AG09309 (cell line): ENCODE data around the gene PLXNA4.

Experiments
- DNase-seq: peaks from one replicate; pipeline ENCODE4 v3.0.0-alpha.2; 2010; ENCODE audit warnings: low read depth
- H3K4me3 ChIP-seq: 2 replicates; pipeline ENCODE4 v1.5.1; 2011; ENCODE audit warnings: mild to moderate bottlenecking, low read depth, low read length, moderate library complexity; ENCODE audit not compliant: control insufficient read depth
- CTCF ChIP-seq: IDR thresholded peaks from 2 replicates; pipeline ENCODE4 v1.5.1; 2011; ENCODE audit warnings: mild to moderate bottlenecking, low read depth, low read length, inconsistent platforms; ENCODE audit not compliant: insufficient read depth, control insufficient read depth; ENCODE audit errors: missing control alignments

The PLXNA4 gene

GRCh38 chr7:132322970-132323369, 253.3 kb downstream of the PLXNA4 start:
- H3K4me3 ChIP-seq, result no peak overlapping the region
- no peak for DNase-seq
- TF ChIP-seq CTCF, result no peak

DNA sequence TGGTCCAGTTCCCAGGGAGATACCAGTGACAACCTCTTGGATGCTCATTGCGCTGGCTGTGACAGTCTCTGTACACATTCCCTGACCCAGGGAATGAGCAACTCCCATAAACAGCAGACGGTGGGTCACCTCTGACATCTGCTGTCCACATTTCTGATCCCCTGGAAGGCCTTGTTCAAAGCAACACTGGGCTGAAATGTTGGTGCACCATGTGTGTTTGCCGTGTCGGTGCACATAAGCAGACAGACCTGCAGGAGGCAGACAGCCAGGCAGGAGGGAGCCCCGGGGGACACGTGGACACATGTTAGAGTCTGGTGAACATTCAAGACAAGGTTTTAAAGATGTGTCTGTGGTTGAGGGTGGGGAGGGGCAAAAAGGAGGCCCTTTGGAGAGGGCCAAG, 254.9 kb downstream of the PLXNA4 start:
- peak; percentile 4 for TF ChIP-seq CTCF
- no peak overlapping the region for H3K4me3 ChIP-seq
- no peak for DNase-seq

- no peak overlapping the region for H3K4me3 ChIP-seq
- no peak for DNase-seq
- TF ChIP-seq CTCF, result no peak
These were observed 256.8 kb downstream of the PLXNA4 start for GRCh38 chr7:132319481-132319880.

DNA sequence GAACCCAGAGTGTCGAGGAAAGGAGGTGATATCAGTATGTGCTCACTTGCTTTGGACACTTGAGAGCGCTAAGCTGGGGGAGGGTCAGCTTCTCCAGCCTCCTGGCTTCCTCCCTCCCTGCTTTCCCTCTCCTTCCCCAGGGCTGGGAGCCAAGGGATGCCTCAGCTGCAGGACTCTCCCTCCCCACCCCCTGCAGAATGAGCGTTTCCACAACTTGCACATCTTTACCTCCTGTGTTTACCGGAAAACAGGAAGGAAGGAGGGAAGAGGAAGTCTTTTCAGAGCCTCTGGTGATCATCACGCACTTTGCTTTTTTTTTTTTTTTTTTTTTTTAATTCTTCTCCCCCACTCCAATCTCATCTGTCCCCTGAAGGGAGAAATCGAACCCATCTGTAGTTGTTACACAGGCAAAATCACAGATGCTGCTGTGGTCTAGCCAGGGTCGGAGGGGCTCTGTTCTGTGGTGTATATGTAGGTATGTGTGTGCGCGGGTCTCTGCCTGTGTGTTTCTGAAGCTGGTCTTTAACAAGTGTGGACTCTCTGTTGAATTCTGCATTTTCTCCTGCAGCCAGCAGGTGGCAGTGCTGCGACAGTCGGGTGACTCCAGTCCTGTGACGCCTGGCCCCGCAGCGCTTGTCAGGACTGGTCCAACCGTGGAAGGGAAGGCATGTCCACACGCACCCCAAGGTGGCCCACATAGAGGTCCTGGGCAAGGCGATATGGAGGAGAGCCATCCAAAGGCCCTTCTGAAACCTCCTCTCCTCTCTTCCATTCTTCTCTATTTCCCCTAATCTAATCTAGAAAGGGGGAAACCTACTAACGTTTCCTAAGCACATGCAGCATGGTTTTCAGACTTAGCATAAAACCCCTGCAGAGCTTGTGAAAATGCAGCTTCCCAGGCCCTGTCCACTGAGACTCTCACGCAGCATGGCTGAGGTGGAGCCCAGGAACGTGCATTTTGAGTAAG, 257.6 kb downstream of the PLXNA4 start:
- peak; percentile 45 for DNase-seq
- TF ChIP-seq CTCF, result peak; percentile 92
- H3K4me3 ChIP-seq, result no peak overlapping the region

GRCh38 chr7:132317701-132318351, 258.4 kb downstream of the PLXNA4 start:
- H3K4me3 ChIP-seq, result no peak overlapping the region
- no peak for TF ChIP-seq CTCF
- no peak for DNase-seq

- no peak overlapping the region for H3K4me3 ChIP-seq
- DNase-seq, result no peak
- no peak for TF ChIP-seq CTCF
These were observed 263.7 kb downstream of the PLXNA4 start for GRCh38 chr7:132312531-132313055.
